ENCODE data around the gene CTRB1. TPM values are rescaled to one million over a fixed set of nuclear protein-coding genes. Genes with fewer than 3 reads are reported as not detected.

The CTRB1 gene
- total RNA-seq, 4 donors from 2014 or later = not detected

GRCh38 chr16:75262104-75262799 is 43.5 kb downstream of the CTRB1 start:
- no peak for TF ChIP-seq CTCF (IDR thresholded peaks at IDR 0.05; ENCODE audit: low read depth)

DNA sequence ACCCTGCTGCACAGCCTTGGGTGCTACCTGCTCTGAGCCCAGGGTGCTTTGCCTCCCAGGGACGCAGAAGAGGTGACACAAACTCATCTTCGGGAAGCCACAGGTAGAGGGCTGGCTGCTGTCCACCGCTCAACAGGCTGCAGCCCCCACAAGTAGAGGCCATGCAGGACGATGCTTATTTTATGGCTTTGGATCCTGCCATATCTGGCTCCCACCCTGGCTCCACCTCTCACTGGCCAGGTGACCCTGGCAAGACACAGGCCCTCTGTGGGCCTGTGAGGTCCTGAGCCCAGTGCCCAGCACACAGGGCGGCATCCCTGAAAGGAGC is 44.0 kb downstream of the CTRB1 start:
- TF ChIP-seq CTCF (IDR thresholded peaks at IDR 0.05; ENCODE audit: low read depth) = no peak

- no peak for TF ChIP-seq CTCF (IDR thresholded peaks at IDR 0.05; ENCODE audit: low read depth)
These were observed 44.6 kb downstream of the CTRB1 start for GRCh38 chr16:75263291-75263962.

DNA sequence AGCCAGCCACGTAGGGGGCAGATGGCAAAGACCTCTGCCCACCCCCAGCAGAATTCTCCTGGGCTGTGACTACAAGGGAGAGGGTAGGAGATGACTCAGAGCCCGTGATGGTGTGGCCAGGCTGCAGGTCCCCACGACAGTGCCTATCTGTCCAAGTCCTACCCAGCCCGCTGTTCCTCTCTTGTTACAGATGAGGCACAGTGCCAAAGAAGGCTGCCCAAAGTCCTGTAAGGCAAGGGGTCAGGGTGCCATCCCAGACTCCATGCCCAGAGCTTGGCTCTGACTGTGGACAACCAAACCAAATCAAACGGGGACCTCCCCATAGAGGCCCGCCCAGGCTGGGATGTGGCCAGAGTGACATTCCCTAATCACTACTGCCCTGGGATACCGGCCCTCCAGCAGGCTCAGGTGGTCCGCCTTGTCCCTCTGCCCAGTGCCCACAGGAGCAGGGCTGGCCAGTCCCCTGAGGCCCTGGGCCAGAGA is 45.2 kb downstream of the CTRB1 start:
- no peak for TF ChIP-seq CTCF (IDR thresholded peaks at IDR 0.05; ENCODE audit: low read depth)

DNA sequence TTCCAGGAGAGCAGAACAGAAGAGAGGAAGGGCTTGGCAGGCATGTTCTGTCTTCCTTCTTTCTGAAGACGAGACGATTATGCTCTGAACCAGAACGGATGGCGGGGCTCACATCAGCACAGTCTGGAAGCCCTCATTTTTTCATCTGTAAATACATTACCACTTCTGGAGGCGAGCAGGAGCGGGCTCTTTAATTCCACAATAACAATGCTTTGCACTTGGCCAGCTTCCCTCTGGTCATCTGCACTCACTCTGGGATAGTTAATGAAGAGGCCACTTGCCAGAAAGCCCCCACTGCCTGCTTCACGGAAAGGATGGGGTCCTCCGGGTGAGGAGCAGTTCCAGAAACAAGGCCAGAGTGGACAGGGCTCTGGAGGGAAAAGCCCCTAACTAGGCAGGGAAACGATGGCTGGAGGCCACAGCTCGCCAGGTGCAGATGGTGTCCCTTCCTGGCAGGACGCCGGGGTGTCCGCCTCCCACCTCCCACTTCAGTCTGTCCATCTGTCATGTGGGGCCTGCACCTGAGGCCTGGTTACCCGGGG is 45.7 kb downstream of the CTRB1 start:
- no peak for TF ChIP-seq CTCF (IDR thresholded peaks at IDR 0.05; ENCODE audit: low read depth)

DNA sequence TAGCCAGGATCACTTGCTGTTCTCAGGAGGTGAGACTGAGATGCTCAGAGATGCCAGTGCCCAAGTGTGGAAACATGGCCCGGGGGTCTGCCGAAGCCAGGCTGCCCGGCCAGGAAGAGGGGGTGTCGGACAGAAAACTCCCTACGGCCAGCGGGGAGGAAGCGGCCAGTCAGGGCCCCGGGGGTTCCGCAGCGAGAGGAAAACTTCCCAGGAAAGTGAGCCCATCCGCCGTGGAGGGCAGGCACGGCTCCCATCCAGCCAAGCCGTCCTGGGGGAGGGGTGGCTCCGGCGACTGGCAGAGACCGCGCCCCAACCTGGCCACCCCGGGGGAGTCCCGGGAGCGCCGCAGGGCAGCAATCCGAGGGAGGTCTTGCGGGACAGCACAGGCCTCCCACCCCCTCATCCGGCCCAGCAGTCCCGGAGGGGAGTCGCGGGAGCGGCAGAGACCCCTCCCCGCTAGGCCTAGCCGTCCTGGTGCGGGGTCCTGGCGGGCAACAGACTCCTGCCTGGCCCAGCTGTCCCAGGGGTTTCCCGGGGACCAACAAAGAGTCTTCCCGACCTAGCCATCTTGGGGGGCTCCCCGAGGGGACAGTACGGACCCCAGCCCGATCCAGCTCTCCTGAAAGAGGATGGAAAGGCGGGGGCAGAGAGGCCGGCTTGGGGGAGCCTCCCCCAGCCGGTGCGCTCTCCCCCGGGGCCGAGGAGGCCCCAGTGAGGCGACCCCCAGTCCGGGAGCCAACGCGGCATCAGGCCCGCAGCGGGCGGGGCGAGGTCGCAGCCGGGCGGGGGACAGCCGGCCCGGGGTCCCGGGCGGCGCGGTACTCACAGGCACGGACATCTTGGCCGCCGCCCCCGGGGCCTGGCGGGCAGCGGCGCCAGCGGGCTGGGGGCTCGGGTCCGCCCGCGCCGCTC is 46.5 kb downstream of the CTRB1 start:
- TF ChIP-seq CTCF (IDR thresholded peaks at IDR 0.05; ENCODE audit: low read depth) = no peak
